Activated naive CD8-positive, alpha-beta T cell treated with anti-CD3 and anti-CD28 coated beads, Interleukin-2, amount 50 U/mL, for 16 hours (primary cell): ENCODE results near the gene DGKQ.
"Not testable (repeated sequence)": the region's sequence is repeated elsewhere in the genome, so short reads cannot be mapped to it uniquely, and the experiment has no call there.

Source experiments
- DNase-seq: peaks from one replicate; pipeline ENCODE4 v3.0.0-alpha.2; 2020; ENCODE audit warnings: low read depth, low spot score

The DGKQ gene

GRCh38 chr4:1010395-1011021 is 37.1 kb upstream of the DGKQ start:
- peak; percentile 42 for DNase-seq

GRCh38 chr4:1009542-1010394 is 36.4 kb upstream of the DGKQ start:
- DNase-seq = peak; percentile 28

- DNase-seq = no peak
These were observed 35.6 kb upstream of the DGKQ start for GRCh38 chr4:1008840-1009541.

- no peak for DNase-seq
These were observed 33.5 kb upstream of the DGKQ start for GRCh38 chr4:1006856-1007255.

GRCh38 chr4:1004557-1005485 is 31.5 kb upstream of the DGKQ start:
- no peak for DNase-seq

GRCh38 chr4:1004071-1004418 is 30.7 kb upstream of the DGKQ start:
- no peak for DNase-seq

GRCh38 chr4:1003271-1004070 is 30.1 kb upstream of the DGKQ start:
- DNase-seq = no peak

GRCh38 chr4:1002631-1003251 is 29.4 kb upstream of the DGKQ start:
- DNase-seq = no peak

- no peak for DNase-seq
These were observed 28.8 kb upstream of the DGKQ start for GRCh38 chr4:1002131-1002630.

GRCh38 chr4:1001561-1002130 is 28.3 kb upstream of the DGKQ start:
- DNase-seq = no peak

GRCh38 chr4:1000686-1001260 is 27.4 kb upstream of the DGKQ start:
- no peak for DNase-seq

GRCh38 chr4:999882-1000425 is 26.6 kb upstream of the DGKQ start:
- DNase-seq = no peak

GRCh38 chr4:999240-999863 is 26.0 kb upstream of the DGKQ start:
- not testable (repeated sequence) for DNase-seq

GRCh38 chr4:998096-998691 is 24.8 kb upstream of the DGKQ start:
- no peak for DNase-seq

GRCh38 chr4:997375-998071 is 24.2 kb upstream of the DGKQ start:
- DNase-seq = no peak

GRCh38 chr4:996997-997374 is 23.6 kb upstream of the DGKQ start:
- no peak for DNase-seq
